Tibial nerve (tissue), 3 donors: Measurements from ENCODE around the gene CDKL4.

Experiments used
- POLR2A ChIP-seq, 2 donors: fragments of 450-650 bp; IDR thresholded peaks; one replicate each; pipeline ENCODE4 v1.6.1; 2017; ENCODE audit warnings: antibody characterized with exemption in 2 of 2, mild to moderate bottlenecking in 2 of 2, moderate library complexity in 2 of 2
- TF ChIP-seq, protein P1 (sequence below), 5 experiments: fragments of 200-600 bp in 3 of 5; fragments of 450-650 bp in 2 of 5; sonication (generic) in 3 of 5; IDR thresholded peaks; one replicate each; pipeline ENCODE4 v1.5.1; 2016 to 2019; ENCODE audit warnings: antibody characterized with exemption in 5 of 5, mild to moderate bottlenecking in 3 of 5, moderate library complexity in 2 of 5

DNA sequence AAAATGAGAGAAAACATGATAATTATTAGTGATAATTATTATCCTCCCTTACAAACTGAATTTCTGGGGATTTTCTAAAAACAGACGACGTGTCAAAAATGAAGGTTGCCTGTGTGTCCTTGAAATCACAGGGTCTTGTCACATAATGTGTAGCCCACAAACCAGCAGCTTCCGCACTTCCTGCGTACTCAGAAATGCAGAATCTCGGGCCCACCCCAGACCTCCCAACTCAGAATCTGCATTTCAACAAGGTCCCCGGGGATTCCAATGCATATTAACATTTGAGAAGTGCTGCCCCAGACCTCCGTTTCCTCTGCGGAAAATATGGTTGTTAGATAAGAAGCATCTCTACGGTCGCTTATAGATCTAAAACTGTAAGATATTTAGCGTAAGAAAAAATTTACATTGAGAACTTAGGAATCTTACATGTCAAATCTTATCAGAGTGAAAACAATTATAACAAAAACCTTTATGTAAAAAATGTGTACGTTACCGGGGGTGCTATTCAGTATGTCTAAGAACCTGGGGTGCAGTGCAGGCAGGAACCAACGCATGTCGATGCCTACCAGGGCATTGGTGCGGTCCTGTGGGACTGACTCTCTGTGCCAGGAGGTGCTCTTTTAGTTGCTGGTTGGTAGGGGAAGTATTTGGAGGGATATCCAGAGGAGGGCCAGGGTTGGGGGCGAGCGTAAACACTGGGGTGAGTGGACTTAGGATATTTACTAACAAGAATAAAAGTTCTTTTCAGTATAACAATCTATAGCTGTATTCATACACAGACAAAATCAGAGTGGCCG, 15.2 kb downstream of the CDKL4 start:
- TF ChIP-seq, protein P1, sequence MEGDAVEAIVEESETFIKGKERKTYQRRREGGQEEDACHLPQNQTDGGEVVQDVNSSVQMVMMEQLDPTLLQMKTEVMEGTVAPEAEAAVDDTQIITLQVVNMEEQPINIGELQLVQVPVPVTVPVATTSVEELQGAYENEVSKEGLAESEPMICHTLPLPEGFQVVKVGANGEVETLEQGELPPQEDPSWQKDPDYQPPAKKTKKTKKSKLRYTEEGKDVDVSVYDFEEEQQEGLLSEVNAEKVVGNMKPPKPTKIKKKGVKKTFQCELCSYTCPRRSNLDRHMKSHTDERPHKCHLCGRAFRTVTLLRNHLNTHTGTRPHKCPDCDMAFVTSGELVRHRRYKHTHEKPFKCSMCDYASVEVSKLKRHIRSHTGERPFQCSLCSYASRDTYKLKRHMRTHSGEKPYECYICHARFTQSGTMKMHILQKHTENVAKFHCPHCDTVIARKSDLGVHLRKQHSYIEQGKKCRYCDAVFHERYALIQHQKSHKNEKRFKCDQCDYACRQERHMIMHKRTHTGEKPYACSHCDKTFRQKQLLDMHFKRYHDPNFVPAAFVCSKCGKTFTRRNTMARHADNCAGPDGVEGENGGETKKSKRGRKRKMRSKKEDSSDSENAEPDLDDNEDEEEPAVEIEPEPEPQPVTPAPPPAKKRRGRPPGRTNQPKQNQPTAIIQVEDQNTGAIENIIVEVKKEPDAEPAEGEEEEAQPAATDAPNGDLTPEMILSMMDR (IDR thresholded peaks at IDR 0.05): no peak
- TF ChIP-seq POLR2A (IDR thresholded peaks at IDR 0.05): no peak
